ENCODE measurements around the gene ARHGAP42. TPM values are rescaled to one million over a fixed set of nuclear protein-coding genes. Genes with fewer than 3 reads are reported as not detected.

Gene ARHGAP42
- total and polyA plus RNA-seq, 2 of the 13 experiments (the other 11 are each of a cell fraction or from before 2014, with no cell fraction given) = 2.5 to 4.3 TPM

GRCh38 chr11:100922121-100922520, 235.0 kb downstream of the ARHGAP42 start:
- Histone ChIP-seq H4K20me1 (ENCODE audit: insufficient read depth, low read length) (no peaks in the 10 kb centered on the region), H3K4me2 (ENCODE audit: low read depth, low read length) (no peak overlapping the region), H3K4me3 (replicated peaks in 1 of 3; ENCODE audit: insufficient read depth in 1 of 3, low read depth in 2 of 3, low read length in 3 of 3) (no peak overlapping the region), H2AFZ (ENCODE audit: low read length) (no peak overlapping the region), H3K4me1 (ENCODE audit: insufficient read depth, low read length) (no peaks in the 10 kb centered on the region), H3K27ac (ENCODE audit: extremely low read length, insufficient read depth, low read length) (no peak overlapping the region), H3K27me3 (ENCODE audit: control insufficient read depth in 1 of 2, insufficient read depth in 2 of 2, low read length in 2 of 2) (no peaks in the 10 kb centered on the region), H3K79me2 (ENCODE audit: insufficient read depth, low read length) (no peaks in the 10 kb centered on the region), H3K36me3 (replicated peaks in 1 of 2; ENCODE audit: control insufficient read depth in 1 of 2, insufficient read depth in 2 of 2, low read length in 2 of 2) (no peaks in the 10 kb centered on the region), H3K9me3 (ENCODE audit: low read length) (no peaks in the 10 kb centered on the region), H3K9ac (ENCODE audit: insufficient read depth, low read depth, low read length) (no peak overlapping the region)
- in situ Hi-C loops (cut with HindIII; ENCODE audit: extremely low pct_ligation_motif_present, low pct_unique_long_range_greater_than_20kb) (no loop called here), intact Hi-C loops (cut with micrococcal nuclease; ENCODE audit: unreplicated experiment) (no loop called here)
- no peak for ATAC-seq
- DNase-seq (ENCODE audit: low spot score) = no peak
- TF ChIP-seq SP5 (CRISPR knock-in tag; IDR thresholded peaks at IDR 0.05; ENCODE audit: borderline replicate concordance, low read depth) = no peak
- TF ChIP-seq ZNF580 (CRISPR knock-in tag; IDR thresholded peaks at IDR 0.05; ENCODE audit: borderline replicate concordance, low read depth) = no peak
- no peak for TF ChIP-seq ARID2 (CRISPR knock-in tag; IDR thresholded peaks at IDR 0.05; ENCODE audit: borderline replicate concordance)
- TF ChIP-seq FOXJ3 (CRISPR knock-in tag; IDR thresholded peaks at IDR 0.05; ENCODE audit: borderline replicate concordance) = no peak
- no peak for TF ChIP-seq ZNF30 (CRISPR knock-in tag; IDR thresholded peaks at IDR 0.05)
- ChIA-PET POLR2A (no interaction called here), CTCF (ENCODE audit: low intra/inter-chr PET ratio, low total read pairs) (no interaction called here)
- no peak for FAIRE-seq
- 63% methylated on average over 5 of the region's 5 CpGs for WGBS (ENCODE audit: low lambda C conversion rate)
- BruUV-seq (replicated peaks) = no TSS peak

GRCh38 chr11:100923555-100923954, 236.5 kb downstream of the ARHGAP42 start:
- H3K79me2 ChIP-seq (ENCODE audit: insufficient read depth, low read length) = no peaks in the 10 kb centered on the region
- ChIA-PET POLR2A (no interaction called here), CTCF (ENCODE audit: low intra/inter-chr PET ratio, low total read pairs) (no interaction called here)
- H3K27me3 ChIP-seq (ENCODE audit: control insufficient read depth in 1 of 2, insufficient read depth in 2 of 2, low read length in 2 of 2) = no peaks in the 10 kb centered on the region
- no peak overlapping the region for H3K4me3 ChIP-seq (replicated peaks in 1 of 3; ENCODE audit: insufficient read depth in 1 of 3, low read depth in 2 of 3, low read length in 3 of 3)
- DNase-seq (ENCODE audit: low spot score) = no peak
- intact Hi-C loops (cut with micrococcal nuclease; ENCODE audit: unreplicated experiment) = no loop called here
- no peak overlapping the region for H2AFZ ChIP-seq (ENCODE audit: low read length)
- FAIRE-seq = no peak
- ATAC-seq = no peak
- WGBS (ENCODE audit: low lambda C conversion rate) = 67% methylated on average over 2 of the region's 2 CpGs
- no TSS peak for BruUV-seq (replicated peaks)
- no peaks in the 10 kb centered on the region for H4K20me1 ChIP-seq (ENCODE audit: insufficient read depth, low read length)
- no peak overlapping the region for H3K9ac ChIP-seq (ENCODE audit: insufficient read depth, low read depth, low read length)
- H3K9me3 ChIP-seq (ENCODE audit: low read length) = no peaks in the 10 kb centered on the region
- in situ Hi-C loops (cut with HindIII; ENCODE audit: extremely low pct_ligation_motif_present, low pct_unique_long_range_greater_than_20kb) = no loop called here
- H3K4me1 ChIP-seq (ENCODE audit: insufficient read depth, low read length) = no peaks in the 10 kb centered on the region
- no peak overlapping the region for H3K27ac ChIP-seq (ENCODE audit: extremely low read length, insufficient read depth, low read length)
- no peaks in the 10 kb centered on the region for H3K36me3 ChIP-seq (replicated peaks in 1 of 2; ENCODE audit: control insufficient read depth in 1 of 2, insufficient read depth in 2 of 2, low read length in 2 of 2)
- H3K4me2 ChIP-seq (ENCODE audit: low read depth, low read length) = no peak overlapping the region
- TF ChIP-seq ZNF205 (CRISPR knock-in tag; IDR thresholded peaks at IDR 0.05) = no peak
- TF ChIP-seq CERS6 (CRISPR knock-in tag; IDR thresholded peaks at IDR 0.05) = no peak
- TF ChIP-seq TRAFD1 (CRISPR knock-in tag; IDR thresholded peaks at IDR 0.05; ENCODE audit: borderline replicate concordance) = no peak
- no peak for TF ChIP-seq ZFP36L1 (CRISPR knock-in tag; IDR thresholded peaks at IDR 0.05)
- no peak for TF ChIP-seq TFDP2 (CRISPR knock-in tag; IDR thresholded peaks at IDR 0.05)
- no peak for TF ChIP-seq ZNF615 (CRISPR knock-in tag; IDR thresholded peaks at IDR 0.05; ENCODE audit: borderline replicate concordance)
- TF ChIP-seq IKZF5 (CRISPR knock-in tag; IDR thresholded peaks at IDR 0.05) = no peak

Data from HepG2 (cell line).